Smooth muscle cell of the brain vasculature (primary cell): Measurements from ENCODE around the gene BBX.
A peak's percentile ranks its signal among the peaks of the same experiment; 100 is the strongest.
"Not testable (repeated sequence)": the region's sequence is repeated elsewhere in the genome, so short reads cannot be mapped to it uniquely, and the experiment has no call there.

ENCODE experiments used
- DNase-seq: peaks from one replicate; pipeline ENCODE4 v3.0.0-alpha.2; 2012; ENCODE audit warnings: low read depth, low spot score

BBX gene

DNA sequence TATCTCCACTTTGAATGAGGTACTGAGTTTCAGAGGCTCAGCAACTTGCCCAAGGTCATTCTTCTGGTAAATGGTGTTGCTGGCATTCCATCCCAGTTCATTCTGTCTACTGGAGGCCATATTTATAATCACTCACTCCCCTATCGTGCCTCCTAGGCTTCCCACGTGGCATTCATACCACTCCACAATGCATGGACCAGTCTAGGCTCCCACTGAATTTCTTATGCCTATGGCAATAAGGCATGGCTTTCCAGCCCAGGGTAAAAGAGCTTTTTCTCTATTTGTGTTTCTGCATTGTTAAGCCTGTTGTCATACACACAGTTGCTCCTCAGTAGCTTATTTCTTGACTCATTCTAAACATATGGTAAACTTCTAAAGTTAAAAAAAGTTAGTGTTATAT lies 19.9 kb downstream of the BBX start:
- no peak for DNase-seq

DNA sequence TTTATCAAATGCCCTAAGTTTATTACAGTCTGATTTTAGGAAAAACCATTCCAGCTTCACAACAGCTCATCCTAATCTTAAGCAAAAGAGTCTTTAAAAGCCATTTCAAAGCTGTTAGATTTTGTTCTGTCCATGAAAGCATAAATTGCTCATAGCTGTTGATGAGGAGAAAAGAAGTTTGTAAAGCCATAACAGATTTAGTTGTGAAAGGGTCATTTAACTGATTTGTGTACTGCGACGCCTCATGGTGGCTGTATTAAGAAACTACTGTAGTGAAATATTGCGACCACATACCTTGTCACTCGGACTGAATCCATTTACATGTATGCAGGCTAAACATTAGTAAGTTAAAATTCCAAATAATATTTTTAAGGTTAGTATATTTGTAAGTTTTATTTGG lies 20.9 kb downstream of the BBX start:
- DNase-seq = no peak

GRCh38 chr3:107545680-107546120 lies 22.9 kb downstream of the BBX start:
- DNase-seq = no peak

DNA sequence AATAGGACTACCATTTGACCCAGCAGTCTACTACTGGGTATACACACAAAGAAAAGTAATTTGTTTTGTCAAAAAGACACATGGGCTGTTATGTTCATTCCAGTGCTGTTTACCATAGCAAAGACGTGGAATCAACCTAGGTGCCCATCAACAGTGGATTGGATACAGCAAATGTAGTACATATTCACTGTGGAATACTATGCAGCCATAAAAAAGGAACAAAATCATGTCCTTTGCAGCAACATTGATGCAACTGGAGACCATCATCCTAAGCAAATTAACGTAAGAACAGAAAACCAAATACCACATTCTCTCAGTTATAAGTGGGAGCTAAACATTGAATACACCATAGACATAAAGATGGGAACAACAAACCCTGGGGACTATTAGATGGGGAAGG lies 25.8 kb downstream of the BBX start:
- DNase-seq = no peak

GRCh38 chr3:107555359-107555758 lies 32.6 kb downstream of the BBX start:
- DNase-seq = no peak

- no peak for DNase-seq
Observed at GRCh38 chr3:107557743-107558142, 35.0 kb downstream of the BBX start.

DNA sequence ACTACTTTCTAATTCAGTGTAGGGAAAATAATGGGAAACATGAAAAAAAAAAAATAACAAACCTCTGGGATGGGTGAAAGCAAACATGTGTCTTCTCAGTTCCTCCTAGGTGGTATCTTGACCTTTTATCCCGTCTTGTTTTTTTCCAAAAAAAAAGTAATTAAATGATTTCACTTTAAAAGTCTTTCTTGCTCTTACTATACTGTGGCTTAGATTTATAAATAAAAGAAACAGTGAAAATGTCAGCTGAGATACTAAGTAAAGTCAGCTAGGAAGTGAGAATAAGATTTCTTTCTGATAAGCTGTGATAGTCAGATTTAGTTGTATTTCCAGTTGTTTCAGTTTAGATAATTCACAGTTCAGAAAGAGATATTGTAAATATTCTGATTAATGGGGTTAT lies 37.4 kb downstream of the BBX start:
- no peak for DNase-seq

DNA sequence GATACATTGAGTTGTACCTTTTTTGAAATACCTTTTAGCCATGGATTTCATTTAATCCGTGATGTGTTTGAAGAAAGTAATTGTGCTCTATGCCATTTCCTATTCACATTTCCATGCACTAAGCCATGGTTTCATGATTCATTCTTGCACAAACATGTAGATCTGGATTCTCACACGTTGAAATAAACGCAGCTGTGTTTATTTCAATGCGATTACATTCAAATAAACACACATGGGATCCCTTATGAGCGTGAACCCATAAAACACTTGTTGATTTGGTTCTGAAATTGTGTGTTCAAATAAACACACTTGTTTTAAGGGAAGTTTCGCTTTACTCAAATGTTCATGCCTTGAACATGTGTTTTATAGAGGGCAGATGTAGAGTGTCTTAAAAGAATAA lies 39.2 kb downstream of the BBX start:
- no peak for DNase-seq

GRCh38 chr3:107562969-107563529 lies 40.3 kb downstream of the BBX start:
- no peak for DNase-seq

DNA sequence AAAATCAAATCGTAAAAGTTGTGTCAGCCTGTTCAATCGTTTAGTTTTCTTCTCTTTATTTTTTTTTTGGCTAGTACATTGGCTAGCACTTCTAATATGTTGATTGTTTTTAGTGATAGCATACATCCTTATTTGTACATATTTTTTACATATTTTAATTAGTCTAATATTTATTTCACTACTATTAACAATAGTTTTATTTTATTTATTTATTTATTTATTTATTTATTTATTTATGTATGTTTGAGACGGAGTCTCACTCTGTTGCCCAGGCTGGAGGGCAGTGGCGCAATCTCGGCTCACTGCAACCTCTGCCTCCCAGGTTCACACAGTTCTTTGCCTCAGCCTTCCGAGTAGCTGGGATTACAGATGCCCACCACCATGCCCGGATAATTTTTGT lies 42.5 kb downstream of the BBX start:
- DNase-seq = not testable (repeated sequence)

DNA sequence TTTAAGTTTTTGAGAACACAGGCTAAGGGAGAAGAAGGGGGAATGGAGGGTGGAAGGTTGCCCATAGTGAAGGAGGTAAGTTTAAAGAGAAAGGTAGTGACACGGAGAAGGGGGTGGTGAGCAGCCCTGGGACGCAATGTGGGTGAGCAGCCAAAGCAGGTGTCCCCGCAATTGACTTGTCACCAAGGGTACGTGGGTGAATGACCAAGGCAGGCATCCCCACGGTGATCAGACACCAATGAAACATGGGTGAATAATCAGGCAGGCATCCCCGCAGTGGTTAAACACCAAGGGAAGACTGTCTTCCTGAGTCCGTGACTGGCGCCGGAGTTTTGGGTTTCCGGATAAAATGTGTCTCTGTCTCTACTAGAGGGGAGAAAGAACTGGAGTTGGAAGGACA lies 48.3 kb downstream of the BBX start:
- not testable (repeated sequence) for DNase-seq

DNA sequence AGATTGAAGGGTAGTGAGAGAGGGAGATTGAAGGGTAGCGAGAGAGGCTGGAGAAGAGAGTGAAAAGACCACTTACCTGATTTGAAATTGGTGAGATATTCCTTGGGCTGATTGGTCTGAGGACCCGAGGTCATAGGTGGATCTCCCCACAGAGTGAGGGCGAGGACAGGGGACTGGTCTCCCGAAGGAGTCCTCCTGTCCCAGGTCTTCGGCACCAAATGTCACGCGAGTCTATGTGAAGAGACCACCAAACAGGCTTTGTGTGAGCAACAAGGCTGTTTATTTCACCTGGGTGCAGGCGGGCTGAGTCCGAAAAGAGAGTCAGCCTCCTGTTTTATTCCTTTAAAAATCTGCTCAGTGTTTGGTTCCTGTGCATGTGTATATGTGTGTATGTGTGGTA lies 48.7 kb downstream of the BBX start:
- DNase-seq = not testable (repeated sequence)

- peak; percentile 12 for DNase-seq
Observed at GRCh38 chr3:107574650-107575049, 51.9 kb downstream of the BBX start.

- DNase-seq = no peak
Observed at GRCh38 chr3:107578091-107578490, 55.3 kb downstream of the BBX start.

DNA sequence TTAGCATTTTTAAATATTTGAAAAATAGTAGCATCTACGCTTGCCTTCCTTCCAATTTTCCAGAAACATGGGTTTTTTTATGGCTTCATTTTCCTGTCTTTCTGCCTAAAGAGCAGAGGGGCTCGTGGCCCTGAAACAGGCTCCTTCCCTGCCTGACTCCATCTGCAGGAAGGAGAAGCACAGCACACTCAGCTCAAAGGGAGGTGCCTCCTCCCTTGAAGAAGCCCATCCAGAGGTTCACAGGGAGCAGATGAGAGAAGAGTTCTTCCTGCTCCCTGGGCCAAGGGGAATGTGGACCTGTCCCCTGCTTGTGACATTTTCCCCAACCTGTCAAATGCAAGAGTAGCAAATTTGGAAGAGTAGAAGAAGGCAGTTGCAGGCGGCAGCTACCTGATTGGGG lies 55.8 kb downstream of the BBX start:
- no peak for DNase-seq

DNA sequence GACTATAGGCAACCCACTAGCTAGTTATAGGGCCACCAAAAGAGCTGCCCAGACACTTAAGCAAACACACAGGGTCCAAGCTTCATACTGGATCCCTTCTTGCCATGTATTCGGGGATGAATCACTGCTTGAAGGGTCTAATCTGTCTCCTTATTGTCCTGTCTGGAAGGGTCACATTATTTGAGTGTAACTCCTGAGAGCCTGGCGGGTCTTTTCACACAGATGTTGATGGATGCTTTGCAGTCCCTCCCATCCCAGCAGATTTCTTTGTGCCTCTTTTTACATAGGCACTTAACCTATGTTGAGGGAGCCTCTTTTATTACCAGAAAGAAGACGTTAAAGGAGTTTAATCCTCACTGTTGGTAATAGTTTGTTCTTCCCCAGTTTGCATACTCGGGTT lies 56.6 kb downstream of the BBX start:
- DNase-seq = no peak

DNA sequence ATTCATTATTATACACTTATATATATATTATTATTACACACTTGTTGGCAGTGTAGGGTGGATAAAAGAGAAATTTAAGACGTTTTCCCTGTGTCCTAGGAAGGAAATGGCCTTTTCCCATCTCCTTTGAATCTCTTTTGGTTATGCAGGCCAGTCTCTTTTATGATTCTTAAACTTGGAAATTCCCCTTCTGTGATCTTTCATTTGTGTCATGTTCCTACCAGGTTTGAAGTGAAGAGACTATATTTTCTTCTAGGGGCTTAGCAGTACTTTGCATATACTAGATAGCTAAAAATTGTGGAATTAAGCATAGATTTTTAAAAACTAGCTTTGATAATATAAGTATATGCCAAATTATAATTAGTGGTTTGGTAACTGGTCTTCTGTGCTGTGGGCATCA lies 58.5 kb downstream of the BBX start:
- no peak for DNase-seq

DNA sequence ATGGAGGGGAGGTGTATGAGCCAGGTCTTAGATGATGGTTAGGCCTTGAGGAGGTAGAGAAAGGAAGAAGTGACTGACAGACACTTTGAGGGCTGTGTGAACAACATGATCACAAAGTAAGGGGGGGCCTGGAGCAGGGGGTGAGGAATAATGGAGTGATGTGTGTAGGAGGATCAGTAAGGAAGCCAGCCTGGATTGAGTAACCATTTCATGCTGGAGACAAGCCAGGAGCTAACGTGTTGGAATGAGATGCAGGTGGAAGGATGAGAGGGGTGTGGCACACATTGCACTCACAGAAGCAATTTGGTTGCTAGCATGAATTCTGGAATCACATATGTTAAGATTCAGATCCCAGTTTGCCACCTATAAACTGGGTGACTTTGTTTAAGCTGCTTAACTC lies 65.5 kb downstream of the BBX start:
- no peak for DNase-seq

GRCh38 chr3:107589454-107589853 lies 66.7 kb downstream of the BBX start:
- no peak for DNase-seq

DNA sequence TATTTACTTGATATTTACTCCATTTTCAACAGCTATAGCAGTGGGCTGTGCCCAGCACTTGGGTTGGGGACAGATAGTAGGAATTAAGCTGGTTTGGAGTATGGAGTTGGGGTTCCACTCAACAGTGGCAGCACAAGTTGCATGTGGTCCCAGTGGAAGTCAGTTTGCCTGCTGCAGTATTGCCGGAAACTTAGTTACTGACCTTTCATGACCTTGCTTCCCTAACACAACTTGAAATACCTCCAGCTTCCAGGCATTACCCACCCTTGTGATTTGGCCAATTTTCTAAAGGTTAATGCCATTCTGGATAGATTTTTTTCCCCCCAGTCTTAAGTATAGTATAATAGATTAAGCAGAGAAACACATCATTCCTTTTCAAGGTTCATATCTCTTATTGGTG lies 68.0 kb downstream of the BBX start:
- no peak for DNase-seq

GRCh38 chr3:107592073-107592472 lies 69.3 kb downstream of the BBX start:
- no peak for DNase-seq

GRCh38 chr3:107594870-107595269 lies 72.1 kb downstream of the BBX start:
- no peak for DNase-seq

DNA sequence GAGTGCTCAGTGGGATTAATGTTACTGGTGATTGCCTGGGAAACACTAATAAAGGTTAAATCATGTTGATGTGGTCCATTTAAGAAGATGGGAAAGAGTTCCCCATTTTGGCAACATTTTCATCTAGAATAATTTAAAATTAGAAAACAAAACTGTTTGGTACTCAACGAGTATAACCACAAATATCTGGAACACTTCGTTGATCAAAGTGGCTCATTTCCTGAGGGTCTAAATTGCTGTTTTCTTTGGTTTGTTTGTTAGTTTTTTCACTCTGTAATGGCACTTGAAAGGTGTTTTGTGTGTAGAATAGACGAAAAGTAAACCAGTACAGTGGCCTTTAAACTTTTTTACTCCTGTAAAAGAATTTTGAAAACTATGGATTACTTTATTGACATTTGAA lies 73.9 kb downstream of the BBX start:
- DNase-seq = no peak
